ENCODE results near the gene GATA1.

GATA1 gene

GRCh38 chrX:48761674-48762471 lies 24.5 kb upstream of the GATA1 start, which contains the start of gene GLOD5:
TSS of gene GLOD5 (plus strand) at chrX:48761747. CDS start at chrX:48761791, 44 bp downstream.
- 0 out of 2 replicates have a peak, but pooled peaks have one; percentile 7 for TF ChIP-seq CTCF (conservative IDR thresholded peaks at IDR 0.05; ENCODE audit: low read depth)
- ChIA-PET POLR2A (ENCODE audit: low non-redundant PET) (no interaction called here), CTCF (interaction anchor here (0.5 to 0.7 kb wide), 2 partner anchors 110 to 154 kb away, joined by 3 read pairs; no protein-coding TSS in a partner anchor)
- H3K27ac ChIP-seq, result no peak within 1 kb of the TSS
- DNase-seq (ENCODE audit: low spot score), result peak; percentile 51

GRCh38 chrX:48769230-48769629 lies 17.2 kb upstream of the GATA1 start:
- POLR2A ChIA-PET (ENCODE audit: low non-redundant PET), result no interaction called here
- CTCF ChIA-PET, result no interaction called here
- DNase-seq (ENCODE audit: low spot score), result no peak

GRCh38 chrX:48770296-48770695 lies 16.1 kb upstream of the GATA1 start:
- ChIA-PET POLR2A (ENCODE audit: low non-redundant PET) (no interaction called here), CTCF (no interaction called here)
- TF ChIP-seq CTCF (conservative IDR thresholded peaks at IDR 0.05; ENCODE audit: low read depth), result no peak

More at GRCh38 chrX:48769230-48769629, 17.2 kb upstream of the GATA1 start:
- no peak for TF ChIP-seq CTCF (conservative IDR thresholded peaks at IDR 0.05; ENCODE audit: low read depth)
- H3K27ac ChIP-seq, result no peak overlapping the region

GRCh38 chrX:48772602-48773001 lies 13.8 kb upstream of the GATA1 start:
- TF ChIP-seq CTCF (conservative IDR thresholded peaks at IDR 0.05; ENCODE audit: low read depth), result no peak
- no peak for DNase-seq (ENCODE audit: low spot score)
- H3K27ac ChIP-seq, result no peak overlapping the region
- ChIA-PET CTCF (no interaction called here), POLR2A (ENCODE audit: low non-redundant PET) (no interaction called here)

More at GRCh38 chrX:48770296-48770695, 16.1 kb upstream of the GATA1 start:
- DNase-seq (ENCODE audit: low spot score), result no peak
- no peak overlapping the region for H3K27ac ChIP-seq

GRCh38 chrX:48776818-48777439 lies 9.5 kb upstream of the GATA1 start:
- TF ChIP-seq CTCF (conservative IDR thresholded peaks at IDR 0.05; ENCODE audit: low read depth), result no peak
- H3K27ac ChIP-seq, result no peak overlapping the region
- CTCF ChIA-PET, result no interaction called here
- POLR2A ChIA-PET (ENCODE audit: low non-redundant PET), result no interaction called here
- DNase-seq (ENCODE audit: low spot score), result no peak

- ChIA-PET POLR2A (ENCODE audit: low non-redundant PET) (no interaction called here), CTCF (no interaction called here)
- TF ChIP-seq CTCF (conservative IDR thresholded peaks at IDR 0.05; ENCODE audit: low read depth), result no peak
- no peak overlapping the region for H3K27ac ChIP-seq
- no peak for DNase-seq (ENCODE audit: low spot score)
These were observed 7.0 kb upstream of the GATA1 start for GRCh38 chrX:48779399-48779798.
